Adrenal gland (tissue), 5 donors: ENCODE data around the gene GUCA1A.

Experiments used
- CTCF ChIP-seq, 6 experiments: fragments of 450-650 bp in 4 of 6; fragments of 200-600 bp in 2 of 6; sonication (generic) in 1 of 6; IDR thresholded peaks; 1 replicate in 5 of 6; 2 replicates in 1 of 6; pipeline versions ENCODE4 v1.5.1 to v1.8.0; 2016 to 2021; ENCODE audit warnings: antibody characterized with exemption in 6 of 6, mild to moderate bottlenecking in 2 of 6, moderate library complexity in 1 of 6
- POLR2A ChIP-seq, 2 donors: fragments of 450-650 bp; IDR thresholded peaks; one replicate each; pipeline ENCODE4 v1.6.1; 2017; ENCODE audit warnings: antibody characterized with exemption in 2 of 2, mild to moderate bottlenecking in 2 of 2, moderate library complexity in 1 of 2
- donor health status: DM: no; HTN: no; CAD: no.

GRCh38 chr6:42123379-42124103, 49.6 kb upstream of the GUCA1A start:
- TF ChIP-seq CTCF (IDR thresholded peaks at IDR 0.05) (no peak), POLR2A (IDR thresholded peaks at IDR 0.05) (no peak)
